ENCODE results near the gene SIPA1. TPM values are rescaled to one million over a fixed set of nuclear protein-coding genes. Genes with fewer than 3 reads are reported as not detected.

The SIPA1 gene
- total RNA-seq, 1 donor = 15.2 TPM

- peaks cover 3% of the 10 kb centered on the region for H3K79me2 ChIP-seq (ENCODE audit: insufficient read depth, low read length)
- no peak overlapping the region for H3K4me3 ChIP-seq (ENCODE audit: insufficient read depth, low read length)
- TF ChIP-seq, protein P1, sequence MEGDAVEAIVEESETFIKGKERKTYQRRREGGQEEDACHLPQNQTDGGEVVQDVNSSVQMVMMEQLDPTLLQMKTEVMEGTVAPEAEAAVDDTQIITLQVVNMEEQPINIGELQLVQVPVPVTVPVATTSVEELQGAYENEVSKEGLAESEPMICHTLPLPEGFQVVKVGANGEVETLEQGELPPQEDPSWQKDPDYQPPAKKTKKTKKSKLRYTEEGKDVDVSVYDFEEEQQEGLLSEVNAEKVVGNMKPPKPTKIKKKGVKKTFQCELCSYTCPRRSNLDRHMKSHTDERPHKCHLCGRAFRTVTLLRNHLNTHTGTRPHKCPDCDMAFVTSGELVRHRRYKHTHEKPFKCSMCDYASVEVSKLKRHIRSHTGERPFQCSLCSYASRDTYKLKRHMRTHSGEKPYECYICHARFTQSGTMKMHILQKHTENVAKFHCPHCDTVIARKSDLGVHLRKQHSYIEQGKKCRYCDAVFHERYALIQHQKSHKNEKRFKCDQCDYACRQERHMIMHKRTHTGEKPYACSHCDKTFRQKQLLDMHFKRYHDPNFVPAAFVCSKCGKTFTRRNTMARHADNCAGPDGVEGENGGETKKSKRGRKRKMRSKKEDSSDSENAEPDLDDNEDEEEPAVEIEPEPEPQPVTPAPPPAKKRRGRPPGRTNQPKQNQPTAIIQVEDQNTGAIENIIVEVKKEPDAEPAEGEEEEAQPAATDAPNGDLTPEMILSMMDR (IDR thresholded peaks at IDR 0.05; ENCODE audit: extremely low read depth, low read depth, low read length) = no peak
- no peak overlapping the region for H3K4me2 ChIP-seq (ENCODE audit: insufficient read depth, low read length)
- no peak overlapping the region for H2AFZ ChIP-seq (ENCODE audit: low read length)
- no peaks in the 10 kb centered on the region for H3K27me3 ChIP-seq (ENCODE audit: insufficient read depth, low read length)
- no peak for DNase-seq (ENCODE audit: insufficient read length, low spot score, missing footprints)
- H3K27ac ChIP-seq (ENCODE audit: low read depth, low read length) = no peak overlapping the region
- peaks cover 80% of the 10 kb centered on the region for H3K36me3 ChIP-seq (ENCODE audit: insufficient read depth, low read length)
- no peaks in the 10 kb centered on the region for H3K9me3 ChIP-seq (ENCODE audit: low read depth, low read length)
- no peaks in the 10 kb centered on the region for H3K4me1 ChIP-seq (ENCODE audit: insufficient read depth, low read length)
- H4K20me1 ChIP-seq (ENCODE audit: insufficient read depth, low read length) = peaks cover 4% of the 10 kb centered on the region
These were observed 10.7 kb upstream of the SIPA1 start for GRCh38 chr11:65627202-65627601.

DNA sequence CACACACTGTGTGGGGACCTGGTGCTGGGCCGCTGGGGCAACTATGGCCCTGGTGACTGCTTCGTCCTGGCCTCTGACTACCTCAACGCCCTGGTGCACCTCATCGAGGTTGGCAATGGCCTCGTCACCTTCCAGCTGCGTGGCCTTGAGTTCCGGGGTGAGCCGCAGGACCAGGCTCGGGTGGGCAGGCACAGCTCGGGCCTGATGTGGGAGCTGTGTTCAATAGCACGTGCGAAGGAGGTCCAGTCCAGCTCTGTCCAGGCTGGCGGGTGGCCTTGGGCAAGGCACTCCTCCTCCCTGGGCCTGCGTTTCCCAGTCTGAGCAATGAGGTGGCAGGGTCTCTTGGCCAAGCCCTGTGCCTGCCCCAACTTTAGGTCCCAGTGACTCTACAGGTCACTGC is 8.3 kb upstream of the SIPA1 start:
- Histone ChIP-seq H4K20me1 (ENCODE audit: insufficient read depth, low read length) (peaks cover 6% of the 10 kb centered on the region), H3K27ac (ENCODE audit: low read depth, low read length) (no peak overlapping the region), H3K4me1 (ENCODE audit: insufficient read depth, low read length) (no peaks in the 10 kb centered on the region), H3K4me3 (ENCODE audit: insufficient read depth, low read length) (no peak overlapping the region), H3K79me2 (ENCODE audit: insufficient read depth, low read length) (no peaks in the 10 kb centered on the region), H3K9me3 (ENCODE audit: low read depth, low read length) (no peaks in the 10 kb centered on the region), H3K4me2 (ENCODE audit: insufficient read depth, low read length) (no peak overlapping the region), H3K36me3 (ENCODE audit: insufficient read depth, low read length) (peaks cover 71% of the 10 kb centered on the region), H3K27me3 (ENCODE audit: insufficient read depth, low read length) (no peaks in the 10 kb centered on the region), H2AFZ (ENCODE audit: low read length) (no peak overlapping the region)
- no peak for DNase-seq (ENCODE audit: insufficient read length, low spot score, missing footprints)
- TF ChIP-seq, protein P1 (IDR thresholded peaks at IDR 0.05; ENCODE audit: extremely low read depth, low read depth, low read length) = no peak

DNA sequence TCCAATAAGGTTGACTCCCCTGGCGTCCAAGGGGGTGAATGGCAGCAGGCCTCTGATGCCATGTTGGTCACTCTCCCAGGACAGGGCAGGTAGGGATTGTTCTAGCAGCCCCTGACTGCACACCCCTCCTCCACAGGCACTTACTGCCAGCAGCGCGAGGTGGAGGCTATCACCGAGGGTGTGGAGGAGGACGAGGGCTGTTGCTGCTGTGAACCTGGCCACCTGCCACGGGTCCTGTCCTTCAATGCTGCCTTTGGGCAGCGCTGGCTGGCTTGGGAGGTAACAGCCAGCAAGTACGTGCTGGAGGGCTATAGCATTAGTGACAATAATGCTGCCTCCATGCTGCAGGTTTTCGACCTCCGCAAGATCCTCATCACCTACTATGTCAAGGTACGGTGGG is 7.7 kb upstream of the SIPA1 start:
- no peaks in the 10 kb centered on the region for H3K4me1 ChIP-seq (ENCODE audit: insufficient read depth, low read length)
- no peaks in the 10 kb centered on the region for H3K9me3 ChIP-seq (ENCODE audit: low read depth, low read length)
- H3K27ac ChIP-seq (ENCODE audit: low read depth, low read length) = no peak overlapping the region
- H3K79me2 ChIP-seq (ENCODE audit: insufficient read depth, low read length) = no peaks in the 10 kb centered on the region
- peaks cover 6% of the 10 kb centered on the region for H4K20me1 ChIP-seq (ENCODE audit: insufficient read depth, low read length)
- TF ChIP-seq, protein P1 (IDR thresholded peaks at IDR 0.05; ENCODE audit: extremely low read depth, low read depth, low read length) = no peak
- no peak for DNase-seq (ENCODE audit: insufficient read length, low spot score, missing footprints)
- H3K4me3 ChIP-seq (ENCODE audit: insufficient read depth, low read length) = no peak overlapping the region
- no peaks in the 10 kb centered on the region for H3K27me3 ChIP-seq (ENCODE audit: insufficient read depth, low read length)
- H3K4me2 ChIP-seq (ENCODE audit: insufficient read depth, low read length) = no peak overlapping the region
- H2AFZ ChIP-seq (ENCODE audit: low read length) = no peak overlapping the region
- H3K36me3 ChIP-seq (ENCODE audit: insufficient read depth, low read length) = peaks cover 76% of the 10 kb centered on the region

DNA sequence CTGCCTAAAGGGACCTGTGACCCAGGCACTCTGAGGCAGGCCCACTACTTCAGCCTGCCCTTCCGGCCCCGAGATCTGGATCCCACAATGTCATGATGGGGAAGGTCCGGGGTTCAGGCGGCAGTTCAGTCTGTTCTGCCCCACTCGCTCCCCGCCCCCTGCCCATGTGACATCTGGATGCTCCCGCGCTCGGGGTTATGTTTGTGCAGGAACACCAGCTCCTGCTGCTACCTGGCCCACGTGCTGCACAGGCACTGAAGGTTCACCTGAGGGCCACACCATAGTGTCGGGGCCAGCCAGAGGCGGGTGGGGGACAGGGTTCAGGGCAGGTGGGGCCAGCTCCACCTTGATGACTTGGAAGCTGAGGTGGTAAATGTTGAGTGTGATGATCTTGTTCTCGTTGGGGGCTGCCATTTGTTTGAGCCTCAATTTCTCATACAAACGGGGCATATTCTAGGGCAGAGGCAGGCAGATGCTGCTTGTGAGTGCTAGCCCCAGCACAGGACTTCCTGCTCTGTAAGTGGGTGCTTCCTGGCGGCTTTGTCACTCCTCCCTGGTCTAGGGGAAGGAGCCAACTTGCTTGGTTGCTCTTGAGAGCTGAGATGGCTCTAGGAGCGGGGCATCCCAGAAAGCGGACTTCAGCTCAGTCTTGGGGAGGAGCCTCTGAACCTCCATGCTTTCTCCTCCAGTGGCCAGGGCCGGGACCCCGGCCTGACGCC is 4.4 kb upstream of the SIPA1 start:
- Histone ChIP-seq H2AFZ (ENCODE audit: low read length) (no peak overlapping the region), H3K27ac (ENCODE audit: low read depth, low read length) (no peak overlapping the region), H3K36me3 (ENCODE audit: insufficient read depth, low read length) (peaks cover 69% of the 10 kb centered on the region), H3K79me2 (ENCODE audit: insufficient read depth, low read length) (peaks cover 3% of the 10 kb centered on the region), H3K4me1 (ENCODE audit: insufficient read depth, low read length) (peaks cover 10% of the 10 kb centered on the region), H3K4me3 (ENCODE audit: insufficient read depth, low read length) (no peak overlapping the region), H3K27me3 (ENCODE audit: insufficient read depth, low read length) (no peaks in the 10 kb centered on the region), H3K4me2 (ENCODE audit: insufficient read depth, low read length) (no peak overlapping the region), H4K20me1 (ENCODE audit: insufficient read depth, low read length) (peaks cover 15% of the 10 kb centered on the region), H3K9me3 (ENCODE audit: low read depth, low read length) (no peaks in the 10 kb centered on the region)
- DNase-seq (ENCODE audit: insufficient read length, low spot score, missing footprints) = no peak
- TF ChIP-seq, protein P1 (IDR thresholded peaks at IDR 0.05; ENCODE audit: extremely low read depth, low read depth, low read length) = no peak

Data from osteoblast (primary cell).